Stimulated activated CD8-positive, alpha-beta memory T cell treated with anti-CD3 and anti-CD28 coated beads, Interleukin-12 subunit alpha, Interleukin-12 subunit beta, amount 100 ng/mL, for 4 hours (primary cell): ENCODE results near the gene PTPRM.

Source experiments
- DNase-seq: peaks from one replicate; pipeline ENCODE4 v3.0.0-alpha.2; 2020; ENCODE audit warnings: low read depth

PTPRM gene

GRCh38 chr18:8326763-8327394 is 759.8 kb downstream of the PTPRM start:
- DNase-seq = no peak

GRCh38 chr18:8328126-8328525 is 761.0 kb downstream of the PTPRM start:
- DNase-seq = no peak

- no peak for DNase-seq
Observed at GRCh38 chr18:8329186-8329771, 762.2 kb downstream of the PTPRM start.

GRCh38 chr18:8330575-8330974 is 763.5 kb downstream of the PTPRM start:
- DNase-seq = no peak

GRCh38 chr18:8332286-8332685 is 765.2 kb downstream of the PTPRM start:
- no peak for DNase-seq

- DNase-seq = no peak
Observed at GRCh38 chr18:8333961-8334360, 766.8 kb downstream of the PTPRM start.

GRCh38 chr18:8337211-8337610 is 770.1 kb downstream of the PTPRM start:
- DNase-seq = no peak

GRCh38 chr18:8339210-8339609 is 772.1 kb downstream of the PTPRM start:
- no peak for DNase-seq

GRCh38 chr18:8339952-8340351 is 772.8 kb downstream of the PTPRM start:
- no peak for DNase-seq

- no peak for DNase-seq
Observed at GRCh38 chr18:8341481-8342230, 774.5 kb downstream of the PTPRM start.

- no peak for DNase-seq
Observed at GRCh38 chr18:8348051-8348720, 781.1 kb downstream of the PTPRM start.

- no peak for DNase-seq
Observed at GRCh38 chr18:8349608-8350323, 782.6 kb downstream of the PTPRM start.

- no peak for DNase-seq
Observed at GRCh38 chr18:8350628-8351027, 783.5 kb downstream of the PTPRM start.

- no peak for DNase-seq
Observed at GRCh38 chr18:8351161-8351560, 784.0 kb downstream of the PTPRM start.

- DNase-seq = no peak
Observed at GRCh38 chr18:8354304-8354703, 787.2 kb downstream of the PTPRM start.

GRCh38 chr18:8356001-8356400 is 788.9 kb downstream of the PTPRM start:
- no peak for DNase-seq

- DNase-seq = no peak
Observed at GRCh38 chr18:8357320-8357719, 790.2 kb downstream of the PTPRM start.

GRCh38 chr18:8358033-8358765 is 791.1 kb downstream of the PTPRM start:
- DNase-seq = no peak

GRCh38 chr18:8359076-8359475 is 792.0 kb downstream of the PTPRM start:
- DNase-seq = no peak

GRCh38 chr18:8359481-8359880 is 792.4 kb downstream of the PTPRM start:
- DNase-seq = no peak

GRCh38 chr18:8361941-8362471 is 794.9 kb downstream of the PTPRM start:
- no peak for DNase-seq
